Measurements from ENCODE around the gene GABBR2.

GABBR2 gene

DNA sequence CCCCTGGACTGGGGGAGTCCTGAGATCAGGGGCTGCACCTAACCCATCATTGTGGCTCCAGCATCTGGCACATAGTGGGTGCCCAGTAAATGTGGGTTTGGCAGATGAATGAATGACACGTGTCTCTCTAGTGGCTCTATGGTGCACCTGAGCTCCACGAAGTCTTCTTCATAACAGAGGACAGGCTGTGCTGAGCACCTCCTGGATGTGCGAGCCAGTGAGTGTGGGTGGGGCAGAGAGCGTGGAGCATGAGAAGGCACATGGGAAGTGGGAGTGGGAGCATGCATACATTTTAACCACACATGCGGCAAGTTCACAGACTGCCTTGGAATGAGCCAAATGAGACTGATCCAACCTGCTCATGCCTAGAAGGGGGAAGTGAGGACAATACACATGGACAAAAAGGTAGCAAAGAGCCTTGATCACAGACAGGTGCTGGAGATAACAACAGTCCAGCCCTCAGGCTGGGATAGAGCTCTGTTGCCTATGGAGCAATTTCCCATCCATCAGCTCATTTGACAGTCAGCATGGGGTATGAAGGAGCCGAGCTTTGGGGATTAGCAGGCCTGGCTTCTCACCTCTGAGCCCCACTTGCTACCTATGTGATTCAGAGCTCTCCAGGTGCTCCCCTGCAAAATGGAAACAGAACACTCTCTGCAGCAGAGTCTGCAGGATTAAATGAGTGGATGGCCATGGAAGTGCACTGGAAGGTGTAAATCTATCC is 377.0 kb downstream of the GABBR2 start:
- no peak for DNase-seq

DNA sequence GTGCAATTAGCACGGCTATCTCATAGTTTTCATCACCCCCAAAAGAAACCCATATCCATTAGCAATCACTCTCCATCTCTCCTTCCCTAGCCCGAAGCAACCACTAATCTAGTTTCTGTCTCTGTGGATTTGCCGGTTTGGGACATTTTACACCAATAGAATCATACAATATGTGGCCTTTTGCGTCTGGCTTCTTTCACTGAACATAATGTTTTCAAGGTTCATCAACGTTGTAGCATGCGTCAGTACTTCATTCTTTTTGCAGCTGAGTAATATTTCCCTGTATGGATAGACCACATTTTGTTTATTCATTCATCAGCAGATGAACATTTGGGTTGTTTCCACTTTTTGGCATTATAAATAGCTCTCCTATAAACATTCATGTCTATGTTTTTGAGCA is 377.9 kb downstream of the GABBR2 start:
- DNase-seq = no peak

DNA sequence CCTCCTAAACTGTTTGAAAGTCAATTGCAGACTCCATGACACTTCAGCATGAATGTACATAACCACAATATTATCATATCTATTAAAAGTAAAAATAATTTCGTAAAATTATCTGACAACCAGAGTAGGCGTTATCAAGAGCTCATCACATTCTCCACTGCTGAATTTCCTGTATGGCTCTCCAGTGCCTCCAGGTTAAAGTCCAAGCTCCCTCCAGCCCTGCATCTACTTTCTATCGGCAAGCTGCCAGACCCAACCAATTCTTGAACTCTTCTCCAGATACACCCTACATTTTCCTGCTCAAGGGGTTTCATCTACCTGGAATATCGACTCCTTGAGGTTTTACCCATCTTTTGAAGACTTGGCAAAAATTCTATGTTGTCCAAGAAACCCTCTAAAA is 378.8 kb downstream of the GABBR2 start:
- no peak for DNase-seq

DNA sequence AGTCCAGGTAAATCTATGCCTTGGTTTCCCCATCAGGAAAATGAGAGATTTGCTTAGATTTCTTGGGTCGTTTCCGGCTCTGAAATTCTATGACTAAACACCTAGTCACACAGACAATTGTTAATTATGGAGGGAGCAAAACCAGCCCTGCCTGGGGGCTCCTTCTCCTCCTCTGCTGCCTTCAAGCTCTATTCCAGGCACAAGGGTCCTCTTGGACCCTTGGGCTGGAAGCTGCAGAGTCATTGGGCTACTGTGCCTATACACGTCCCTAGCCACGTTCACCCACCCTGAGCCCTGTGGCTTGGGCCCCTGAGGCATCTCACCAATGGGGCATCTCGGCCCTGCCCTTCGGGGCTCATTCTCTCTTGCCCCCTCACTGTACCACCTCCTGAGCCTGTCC is 379.5 kb downstream of the GABBR2 start:
- no peak for DNase-seq

DNA sequence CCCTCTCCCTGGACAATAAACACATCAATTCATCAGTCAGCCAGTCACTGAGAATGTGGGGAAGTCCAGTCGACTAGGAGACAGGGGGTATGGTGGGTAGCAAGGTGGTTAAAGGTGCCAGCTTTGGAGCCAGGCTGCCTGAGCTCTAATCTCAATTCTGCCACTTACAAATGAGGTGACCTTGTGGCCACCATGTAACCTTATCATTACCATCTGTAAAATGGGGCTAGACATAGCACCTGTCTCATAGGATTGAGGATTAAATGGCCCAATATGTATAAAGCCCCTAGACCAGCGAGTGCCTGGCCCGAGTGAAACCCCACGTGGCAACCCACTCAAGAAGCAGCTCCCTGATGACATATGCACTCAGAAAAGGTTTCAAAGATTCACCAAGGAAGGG is 380.0 kb downstream of the GABBR2 start:
- DNase-seq = no peak

DNA sequence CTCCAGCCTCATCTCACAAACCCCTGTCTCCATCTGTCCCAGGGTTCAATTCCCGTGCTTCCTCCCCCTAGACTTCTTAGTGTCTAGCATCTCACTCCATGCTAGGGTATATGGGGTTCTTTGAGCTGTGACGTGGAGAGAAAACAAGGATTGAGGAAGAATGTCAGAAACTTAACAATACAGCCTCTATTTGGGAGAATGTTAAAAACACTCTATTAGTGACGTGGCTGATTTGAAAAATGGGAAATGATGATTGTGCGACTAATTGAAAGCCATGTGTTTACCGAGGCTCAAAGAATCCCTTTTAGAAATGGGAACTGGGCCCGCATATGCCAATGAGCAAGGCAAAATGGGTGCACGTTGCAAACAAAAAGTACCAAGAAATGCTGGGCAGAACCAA is 380.6 kb downstream of the GABBR2 start:
- DNase-seq = no peak

DNA sequence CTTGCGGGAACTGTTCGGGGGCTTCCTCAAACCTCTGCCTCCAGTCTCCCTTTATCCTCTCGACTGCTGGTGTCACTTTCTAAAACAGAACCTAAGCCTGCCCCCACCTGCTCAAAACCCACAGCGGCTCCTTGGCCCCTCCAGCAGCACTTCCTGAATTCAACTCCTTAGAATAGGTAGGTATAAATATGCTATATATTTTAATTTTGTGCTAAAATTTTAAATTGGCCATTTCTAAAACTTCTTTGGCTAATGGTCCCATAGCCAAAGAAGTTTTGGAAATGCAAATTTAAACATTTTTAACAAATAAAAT is 381.5 kb downstream of the GABBR2 start:
- no peak for DNase-seq

DNA sequence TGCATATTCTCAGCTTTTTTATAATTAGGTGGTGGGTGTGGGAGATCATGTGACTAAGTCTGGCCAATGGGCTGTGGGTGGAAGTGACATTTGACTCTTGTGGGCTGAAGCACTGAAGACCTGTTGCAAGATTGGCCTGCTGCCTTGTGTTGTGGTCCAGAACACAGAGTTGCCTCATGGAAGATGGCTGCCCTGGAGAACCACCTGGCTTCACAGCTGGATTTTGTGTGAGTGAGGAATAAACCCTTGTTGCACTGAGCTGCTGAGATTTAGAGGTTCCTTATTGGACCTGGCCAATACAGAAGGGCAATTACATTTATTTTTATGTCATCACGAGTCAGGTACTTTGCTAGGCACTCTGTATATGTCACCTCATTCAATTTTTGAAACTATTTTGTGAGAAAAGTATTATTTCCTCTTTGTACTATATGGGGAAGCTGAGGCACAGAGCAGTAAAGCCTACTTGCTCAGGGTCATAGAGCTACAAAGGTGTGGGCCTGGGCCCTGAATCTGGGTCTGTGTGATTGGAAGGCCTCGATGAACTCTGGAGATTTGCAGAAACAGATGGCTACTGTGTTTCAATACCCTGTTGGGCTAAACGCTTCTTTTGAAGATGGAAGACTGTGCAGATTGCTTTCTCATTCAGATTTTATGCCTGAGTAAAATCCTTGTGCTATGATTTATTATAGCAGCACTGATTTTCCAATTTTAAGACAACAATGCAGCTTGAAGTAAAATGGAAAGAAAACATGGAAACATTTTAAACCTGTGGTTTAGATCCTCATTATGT is 382.1 kb downstream of the GABBR2 start:
- DNase-seq = no peak

DNA sequence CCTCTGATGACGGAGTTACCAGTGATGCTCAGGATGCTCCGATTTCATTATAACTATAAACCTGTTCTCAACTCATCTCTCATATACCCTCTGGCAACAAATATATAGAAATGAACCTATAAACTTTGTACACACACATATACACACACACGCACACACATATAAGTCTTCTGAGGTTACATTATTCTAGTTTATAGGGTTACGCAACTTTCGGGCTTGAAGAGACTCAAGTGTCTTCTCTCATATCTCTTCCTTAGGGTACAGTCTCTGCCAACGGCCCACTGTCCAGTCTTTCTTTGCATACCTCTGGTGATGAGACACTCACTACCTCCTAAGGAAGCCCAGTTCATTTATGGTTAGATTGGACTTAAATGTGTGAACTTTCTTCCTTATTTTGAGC is 383.9 kb downstream of the GABBR2 start:
- DNase-seq = no peak

DNA sequence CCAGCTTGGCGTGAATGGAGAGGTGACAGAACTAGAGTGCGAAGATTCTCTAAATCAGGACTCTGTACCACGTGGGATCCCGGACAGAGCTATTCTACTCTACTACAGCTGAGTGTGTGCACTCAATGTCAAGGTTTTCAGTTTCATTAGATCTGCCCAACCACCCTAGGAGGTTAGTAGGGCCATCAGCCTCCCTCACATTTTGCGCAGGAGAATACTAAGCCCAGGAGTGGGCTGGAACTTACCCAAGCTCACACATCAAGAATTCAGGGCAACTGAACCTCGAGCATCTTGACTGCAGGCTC is 385.0 kb downstream of the GABBR2 start:
- DNase-seq = no peak

DNA sequence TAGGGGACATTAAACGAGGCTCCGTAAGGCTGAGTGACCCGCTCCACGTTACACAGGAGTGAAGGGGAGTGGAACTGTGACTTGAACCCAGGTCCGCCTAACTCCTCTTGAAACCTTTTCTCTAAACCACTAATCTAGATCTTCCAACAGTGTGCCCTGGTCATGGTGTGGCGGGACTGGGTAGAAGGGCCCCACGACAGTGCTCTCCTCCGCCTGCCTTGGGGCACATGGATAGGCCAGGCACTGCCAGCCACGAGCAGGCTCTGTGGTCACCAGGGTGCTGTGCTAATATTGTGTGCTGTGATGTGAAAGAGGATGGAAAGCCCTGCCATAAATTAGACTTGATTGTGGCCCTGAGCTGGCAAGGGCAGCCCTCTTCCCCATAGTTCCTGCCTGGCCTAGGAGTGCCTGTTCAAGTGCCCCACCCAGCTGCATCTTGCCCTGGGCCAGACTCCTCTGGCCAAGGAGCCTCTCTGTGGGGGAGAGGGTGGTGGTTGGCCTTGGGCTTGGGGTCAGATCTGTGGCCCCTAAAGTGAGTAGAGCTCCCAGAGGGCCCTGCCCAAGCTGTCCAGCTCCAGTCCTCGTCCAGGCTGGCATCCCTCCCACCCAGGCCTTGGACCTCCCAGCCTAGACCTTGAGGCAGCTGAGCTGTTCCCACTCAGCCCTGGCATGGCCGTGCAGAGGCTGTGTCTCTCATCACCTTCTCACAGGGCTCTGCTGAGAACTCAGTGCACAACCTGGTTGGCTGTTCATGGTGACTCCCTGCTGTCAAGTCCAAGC is 385.5 kb downstream of the GABBR2 start:
- DNase-seq = no peak

DNA sequence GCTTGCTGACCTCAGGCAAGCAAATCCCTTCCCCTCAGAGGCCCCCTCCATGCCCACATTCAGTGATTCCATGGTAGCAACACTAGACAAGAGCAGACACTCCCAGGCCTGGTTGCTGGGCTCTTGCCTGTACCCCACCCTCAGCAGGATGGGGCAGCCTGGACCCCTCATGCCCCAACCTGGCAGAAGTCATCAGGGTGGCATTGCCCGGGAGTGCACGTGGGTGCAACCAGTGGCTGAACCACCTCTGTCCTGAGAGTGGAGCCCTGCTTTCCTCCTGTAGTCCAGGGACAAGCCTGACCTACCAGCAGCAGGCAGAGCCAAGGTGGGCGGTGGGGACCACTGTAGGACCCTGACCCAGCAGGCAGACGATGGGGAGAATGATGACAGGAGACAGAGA is 387.5 kb downstream of the GABBR2 start:
- DNase-seq = no peak

DNA sequence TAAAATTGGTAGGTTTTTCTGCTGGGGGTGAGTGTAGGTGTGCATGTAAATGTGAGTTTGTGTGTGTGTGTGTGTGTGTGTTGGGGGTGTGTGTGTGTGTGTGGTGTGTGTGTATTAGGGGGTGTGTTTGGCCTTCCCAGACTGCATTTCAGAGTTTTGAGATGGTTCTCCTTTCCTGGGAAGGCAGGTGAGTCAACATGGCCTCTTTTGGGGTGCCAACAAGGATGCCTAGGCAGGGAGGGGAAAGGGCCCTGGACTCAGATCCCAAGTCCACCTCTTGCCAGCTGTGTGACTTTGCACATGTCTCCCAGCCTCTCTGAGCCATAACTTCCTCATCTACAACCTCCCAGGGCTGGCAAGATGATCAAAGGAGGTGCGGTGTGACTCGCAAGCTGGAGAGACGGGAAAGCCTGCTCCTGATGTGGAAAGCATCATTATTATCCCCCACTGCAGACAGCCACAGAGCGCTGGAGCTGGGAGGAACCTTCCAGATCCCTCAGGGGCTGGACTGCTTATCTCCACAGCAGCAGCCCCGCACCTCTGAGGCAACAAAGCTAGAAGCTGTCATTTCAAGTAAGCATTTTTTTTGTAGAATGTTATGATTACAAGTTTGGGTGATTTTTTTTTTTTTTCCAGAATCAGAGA is 389.8 kb downstream of the GABBR2 start:
- no peak for DNase-seq

DNA sequence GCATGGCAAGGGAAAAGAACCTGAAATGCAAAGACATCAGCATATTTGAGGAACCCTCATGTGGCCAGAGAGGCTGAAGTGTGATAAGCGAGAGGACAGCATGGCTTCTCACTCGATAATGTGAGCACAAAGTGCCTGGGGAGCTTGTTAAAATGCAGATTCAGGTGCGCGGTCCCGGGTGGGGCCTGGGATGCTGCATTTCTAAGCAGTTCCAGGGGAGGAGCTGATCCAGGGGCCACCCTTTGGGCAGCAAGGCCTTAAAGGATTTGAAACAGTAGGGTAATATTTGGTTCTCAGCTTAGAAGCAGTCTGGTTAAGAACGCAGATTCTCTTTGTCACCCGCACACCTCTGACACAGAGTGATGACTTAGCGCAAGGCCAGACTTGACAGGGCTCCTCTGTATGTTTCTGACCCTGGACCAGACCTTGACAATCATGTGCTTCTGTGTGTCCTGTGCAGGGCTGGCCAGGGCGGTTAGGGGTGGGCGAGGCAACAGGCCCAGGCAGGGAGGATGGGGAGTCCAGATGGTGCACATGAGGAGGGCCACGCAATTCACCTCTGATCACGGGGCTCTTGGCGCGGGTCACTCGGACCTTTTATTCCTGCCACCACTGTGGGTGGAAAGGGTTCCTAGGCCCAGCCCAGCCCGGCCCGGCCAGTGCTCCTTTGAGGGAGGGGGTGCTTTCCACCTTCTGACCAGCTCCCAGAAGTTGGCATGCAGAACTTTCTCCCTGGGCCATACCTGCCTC is 390.5 kb downstream of the GABBR2 start:
- DNase-seq = no peak

DNA sequence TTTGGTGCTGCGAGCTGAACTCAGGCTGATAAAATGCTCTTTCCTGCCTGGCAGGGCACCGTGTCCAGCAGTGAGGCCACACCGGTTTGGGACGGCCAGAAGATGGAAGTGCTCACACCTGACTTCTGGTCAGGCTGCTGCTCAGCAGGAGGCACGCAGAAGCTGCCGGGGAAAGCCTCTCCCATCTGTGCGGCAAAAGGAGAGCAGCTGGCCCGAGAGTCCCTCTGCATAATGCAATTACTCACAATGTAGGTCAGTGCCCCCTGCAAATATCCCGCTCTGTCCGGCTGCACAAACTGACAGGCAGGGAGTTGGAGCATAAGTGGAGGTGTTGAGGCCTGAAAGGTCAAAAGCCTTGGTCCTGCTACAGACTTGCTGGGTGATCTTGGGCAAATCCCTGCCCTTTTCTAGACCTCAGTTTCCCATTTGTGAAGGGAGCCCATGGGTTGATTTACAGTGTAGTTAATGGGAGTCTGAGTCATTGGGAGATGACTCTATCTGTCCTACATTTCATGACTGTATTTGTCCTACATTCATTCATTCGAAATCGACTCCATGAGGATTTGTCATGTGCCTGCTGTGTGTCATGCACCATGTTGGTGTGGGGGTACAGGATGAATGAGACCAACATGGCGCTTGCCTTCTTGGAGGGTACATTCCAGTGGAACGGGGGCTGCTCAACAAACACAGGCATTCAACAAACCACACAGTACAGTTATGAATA is 391.4 kb downstream of the GABBR2 start:
- no peak for DNase-seq

DNA sequence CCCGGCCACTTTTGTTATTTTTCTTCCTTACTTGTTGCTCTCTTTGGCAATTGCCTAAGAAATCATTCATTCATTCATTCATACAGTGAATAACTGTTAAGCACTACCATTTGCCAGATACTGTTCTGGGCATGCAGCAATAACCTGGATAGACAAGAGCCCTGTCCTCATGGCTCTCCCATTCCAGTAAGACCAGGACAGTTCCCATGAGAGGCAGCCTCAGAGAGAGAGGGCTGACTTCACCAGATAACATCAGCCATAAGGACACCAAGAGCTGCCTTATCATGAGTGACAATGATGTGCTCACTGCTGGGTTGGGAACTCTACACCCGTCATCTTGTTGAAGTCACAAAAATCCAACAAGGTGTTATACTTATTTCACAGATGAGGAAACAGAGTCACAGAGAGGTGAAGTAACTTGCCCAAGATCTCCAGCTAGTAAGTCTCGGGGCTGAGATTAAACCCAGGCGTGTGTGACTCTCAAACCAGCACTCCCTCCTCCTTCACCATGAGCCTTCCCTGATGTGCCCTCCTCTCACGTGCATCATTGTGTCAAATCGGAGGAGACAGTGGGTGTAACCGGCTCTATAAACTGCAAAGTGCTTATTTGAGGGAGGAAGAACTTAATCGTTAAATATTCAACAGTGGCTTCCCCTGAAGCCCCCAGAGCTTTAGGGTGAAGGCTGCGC is 392.1 kb downstream of the GABBR2 start:
- DNase-seq = no peak

DNA sequence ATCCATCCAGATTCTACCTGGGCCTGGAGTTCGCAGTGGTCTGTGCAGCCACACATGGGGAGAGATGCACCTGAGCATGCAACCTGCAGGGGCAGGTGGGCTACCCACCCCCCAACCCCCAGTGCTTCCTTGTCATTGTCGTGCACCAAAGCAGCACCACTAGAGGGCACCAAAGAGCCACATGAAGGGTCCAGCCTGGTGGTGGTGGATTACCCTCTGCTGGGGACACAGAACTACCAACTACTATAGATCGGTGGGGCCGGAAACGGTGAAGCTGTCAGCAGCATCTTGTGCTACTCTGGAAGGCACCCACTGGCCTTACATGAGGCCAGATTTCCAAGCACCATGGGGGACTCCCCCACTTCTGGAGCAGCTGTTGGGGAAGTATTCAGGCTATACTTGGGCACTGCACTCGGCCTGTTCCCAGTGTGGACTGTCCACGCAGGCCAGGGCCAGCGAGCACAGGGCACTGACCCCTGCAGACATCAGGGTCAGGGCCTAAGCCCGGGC is 393.1 kb downstream of the GABBR2 start:
- peak; percentile 71 for DNase-seq

DNA sequence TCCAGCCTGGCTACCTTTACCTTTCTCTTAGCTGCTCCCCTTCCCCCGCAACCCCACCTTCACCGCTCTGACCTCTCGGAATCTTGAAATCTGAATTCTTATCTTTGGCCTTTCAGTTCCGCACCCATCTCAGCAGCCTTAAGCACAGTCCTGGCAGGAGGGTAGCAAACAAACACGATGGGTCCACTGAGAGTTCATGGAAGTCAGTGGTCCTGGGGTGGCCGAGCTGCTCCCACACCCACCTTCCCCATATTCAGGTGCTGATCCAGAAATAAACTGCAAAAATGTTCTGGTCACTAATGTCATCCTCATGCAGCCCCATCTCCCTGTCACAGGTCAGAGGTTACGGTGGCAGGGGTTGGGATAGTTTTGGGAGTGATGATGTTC is 393.7 kb downstream of the GABBR2 start:
- DNase-seq = no peak

DNA sequence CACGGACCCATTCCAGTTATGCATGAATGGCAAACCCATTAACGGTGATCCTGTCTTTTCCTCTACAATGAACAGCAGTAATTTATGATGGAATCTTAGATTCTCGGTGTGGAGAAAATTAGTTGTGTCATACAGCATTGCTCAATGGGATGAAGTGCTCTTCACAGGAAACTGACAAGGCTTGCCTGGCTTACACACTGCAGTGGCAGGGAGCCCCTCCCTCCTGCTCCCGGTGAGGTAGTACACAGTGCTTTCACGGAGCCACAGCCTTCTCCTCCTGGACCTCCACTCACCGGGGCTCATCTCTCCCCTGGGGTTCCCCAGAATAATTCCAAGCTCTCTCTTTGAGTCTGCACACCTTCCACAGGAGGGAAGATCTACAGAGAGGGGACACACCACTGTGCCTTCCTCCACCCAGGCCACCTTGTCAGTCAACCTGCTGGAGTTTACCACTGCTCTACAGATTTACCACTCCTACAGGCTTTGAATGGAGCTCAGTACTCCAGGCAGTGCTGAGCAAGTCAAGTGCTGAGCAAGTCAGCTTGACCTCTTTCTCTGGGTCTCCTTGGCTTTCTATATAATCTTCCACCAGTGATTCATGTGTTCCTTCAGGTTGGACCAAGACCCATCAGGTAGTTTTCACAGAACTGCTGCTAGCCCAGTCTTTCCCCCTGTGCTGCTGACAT is 394.2 kb downstream of the GABBR2 start:
- DNase-seq = no peak

DNA sequence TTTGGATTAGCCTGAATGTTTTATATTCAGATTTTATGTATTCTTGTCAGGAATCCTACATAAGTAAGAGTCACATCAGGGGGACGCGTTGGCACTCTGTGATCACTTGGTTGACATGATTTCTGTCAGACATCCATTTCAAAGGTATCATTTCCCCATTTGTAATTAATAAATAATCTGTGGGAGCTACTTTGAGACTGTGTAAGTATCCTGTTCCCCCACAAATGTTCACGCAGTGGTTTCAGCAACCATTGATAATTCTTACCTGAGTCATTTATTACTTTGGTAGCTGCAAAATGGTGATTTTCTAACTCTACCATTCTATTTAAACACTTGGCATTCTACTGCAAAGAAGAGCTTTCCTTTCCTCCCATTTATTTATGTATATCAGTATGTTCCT is 396.4 kb downstream of the GABBR2 start:
- no peak for DNase-seq

DNA sequence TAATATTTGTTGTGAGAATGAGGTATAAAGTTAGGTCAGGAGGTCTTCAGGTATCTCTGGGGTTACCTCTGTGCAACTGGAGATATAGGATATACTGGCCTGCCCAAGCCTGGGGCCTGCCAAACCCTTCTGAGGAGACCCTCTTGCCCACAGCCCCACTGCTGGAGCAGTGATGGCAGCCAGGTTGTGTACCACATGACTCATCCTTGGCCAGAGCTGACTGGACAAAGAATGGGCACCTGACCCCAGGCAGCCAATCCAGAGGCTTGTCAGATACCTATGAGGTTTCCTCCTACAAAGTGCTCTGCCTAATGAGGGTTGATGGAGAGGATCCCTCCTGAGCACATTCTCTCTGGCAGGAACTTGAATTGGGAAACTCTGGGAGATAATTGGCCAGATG is 397.2 kb downstream of the GABBR2 start:
- no peak for DNase-seq

All from stimulated activated CD4-positive, alpha-beta T cell treated with anti-CD3 and anti-CD28 coated beads, Interleukin-4, amount 100 ng/mL, for 1 hour (primary cell).